Endothelial cell of umbilical vein (primary cell): Measurements from ENCODE around the gene FAM107A. TPM values are rescaled to one million over a fixed set of nuclear protein-coding genes. Genes with fewer than 3 reads are reported as not detected.

Experiments used
- BruUV-seq: library from RNA; stranded (reverse); fragments of 400-500 nt; replicated peaks from 2 replicates; lab custom pipeline; 2021; lab: Mats Ljungman, UMichigan
- CTCF ChIA-PET: fragments of 300-600, 350-600 bp; sonication (Branson Sonifier 250); formaldehyde crosslinking; loops from one replicate; lab custom pipeline; 2021; ENCODE audit warnings: antibody characterized with exemption, inconsistent platforms; lab: Charles Lee
- POLR2A ChIA-PET: fragments of 300-600, 350-600 bp; sonication (Branson Sonifier 250); formaldehyde crosslinking; loops from one replicate; lab custom pipeline; 2021; ENCODE audit warnings: antibody characterized with exemption, inconsistent platforms; lab: Charles Lee
- DNase-seq: peaks from one replicate; pipeline ENCODE4 v3.0.0-alpha.2; 2011; ENCODE audit warnings: low read depth, low spot score
- FAIRE-seq: peaks from 2 replicates; lab custom pipeline; 2011; peaks lifted over from hg19 to GRCh38; lab: Jason Lieb, UNC
- H2AFZ ChIP-seq: 2 replicates; pipeline ENCODE4 v1.6.0; 2012; ENCODE audit warnings: low read depth, low read length, control low read depth, inconsistent platforms
- H3K27ac ChIP-seq: 2 replicates; pipeline ENCODE4 v1.5.1; 2011; ENCODE audit warnings: low read depth, mild to moderate bottlenecking, control low read depth, low read length, moderate library complexity; ENCODE audit not compliant: insufficient read depth
- H3K27me3 ChIP-seq, 2 experiments: 2 replicates each; pipeline versions ENCODE4 v1.6.0 to v1.6.1; 2011; ENCODE audit warnings: low read length in 2 of 2, mixed read lengths in 1 of 2; ENCODE audit not compliant: control insufficient read depth in 2 of 2, insufficient read depth in 2 of 2
- H3K36me3 ChIP-seq, 2 experiments: 2 replicates in 1 of 2; 3 replicates in 1 of 2; pipeline ENCODE4 v1.5.1; 2011; ENCODE audit warnings: low read length in 2 of 2, mild to moderate bottlenecking in 1 of 2, moderate library complexity in 1 of 2; ENCODE audit not compliant: control insufficient read depth in 2 of 2, insufficient read depth in 2 of 2; ENCODE audit errors: extremely low read depth in 1 of 2
- H3K4me1 ChIP-seq: 3 replicates; pipeline ENCODE4 v1.5.1; 2011; ENCODE audit warnings: mild to moderate bottlenecking, low read length; ENCODE audit not compliant: control insufficient read depth, insufficient read depth; ENCODE audit errors: extremely low read depth
- H3K4me2 ChIP-seq: 2 replicates; pipeline ENCODE4 v1.6.1; 2011; ENCODE audit warnings: low read length, control low read depth, mixed read lengths; ENCODE audit not compliant: insufficient read depth
- H3K4me3 ChIP-seq, 3 experiments: fragments of 200-600 bp in 1 of 3; sonication (generic), shearing (Covaris generic) in 1 of 3; replicated peaks in 1 of 3; 2 replicates each; pipeline ENCODE4 v1.5.1; 2011 to 2016; ENCODE audit warnings: control low read depth in 3 of 3, low read length in 3 of 3, mild to moderate bottlenecking in 2 of 3, inconsistent platforms in 1 of 3, low read depth in 1 of 3, moderate library complexity in 1 of 3; ENCODE audit not compliant: insufficient read depth in 1 of 3
- H3K79me2 ChIP-seq: 2 replicates; pipeline ENCODE4 v1.6.0; 2012; ENCODE audit warnings: low read length, inconsistent platforms; ENCODE audit not compliant: control insufficient read depth, insufficient read depth
- H3K9ac ChIP-seq: replicated peaks from 2 replicates; pipeline ENCODE3; 2011; ENCODE audit warnings: low read length, control low read depth; ENCODE audit not compliant: insufficient read depth; ENCODE audit errors: extremely low read depth
- H3K9me1 ChIP-seq: replicated peaks from 3 replicates; pipeline ENCODE4 v1.6.0; 2011; ENCODE audit warnings: mild to moderate bottlenecking, low read length; ENCODE audit not compliant: control insufficient read depth, insufficient read depth; ENCODE audit errors: extremely low read depth
- H3K9me3 ChIP-seq: replicated peaks from 2 replicates; pipeline ENCODE4 v1.5.1; 2012; ENCODE audit warnings: low read length, inconsistent platforms; ENCODE audit not compliant: control insufficient read depth, insufficient read depth
- H4K20me1 ChIP-seq: replicated peaks from 2 replicates; pipeline ENCODE3; 2011; ENCODE audit warnings: mild to moderate bottlenecking, low read length; ENCODE audit not compliant: control insufficient read depth, insufficient read depth; ENCODE audit errors: extremely low read depth
- CTCF ChIP-seq, 2 donors: IDR thresholded peaks; 1 replicate in 1 of 2; 2 replicates in 1 of 2; pipeline ENCODE4 v1.5.1; 2011; ENCODE audit warnings: low read length in 2 of 2, mild to moderate bottlenecking in 2 of 2, moderate library complexity in 2 of 2, control low read depth in 1 of 2, inconsistent platforms in 1 of 2, low read depth in 1 of 2; ENCODE audit not compliant: insufficient read depth in 1 of 2; ENCODE audit errors: extremely low read depth in 1 of 2
- FOS ChIP-seq: IDR thresholded peaks from 2 replicates; pipeline ENCODE4 v1.6.1; 2011; ENCODE audit warnings: mild to moderate bottlenecking, low read length, moderate library complexity, borderline replicate concordance; ENCODE audit not compliant: insufficient read depth
- GATA2 ChIP-seq: IDR thresholded peaks from 2 replicates; pipeline ENCODE4 v1.7.0; 2011; ENCODE audit warnings: low read depth, mild to moderate bottlenecking, moderate library complexity, mixed read lengths, low read length; ENCODE audit not compliant: insufficient read length, insufficient read depth
- JUN ChIP-seq: IDR thresholded peaks from 2 replicates; pipeline ENCODE4 v1.6.1; 2011; ENCODE audit warnings: borderline replicate concordance, low read depth; ENCODE audit not compliant: insufficient read length, insufficient read depth
- MYC ChIP-seq: IDR thresholded peaks from one replicate; pipeline ENCODE4 v1.6.1; 2011; ENCODE audit warnings: mild to moderate bottlenecking, low read depth, low read length
- POLR2A ChIP-seq: IDR thresholded peaks from 2 replicates; pipeline ENCODE4 v1.6.1; 2012; ENCODE audit warnings: low read depth, mild to moderate bottlenecking, control low read depth, low read length
- POLR2AphosphoS5 ChIP-seq: IDR thresholded peaks from 2 replicates; pipeline ENCODE4 v1.6.1; 2012; ENCODE audit warnings: low read depth, mild to moderate bottlenecking, control low read depth, low read length, moderate library complexity; ENCODE audit not compliant: insufficient read depth
- dilution Hi-C: fragments of 300-500 bp; cut with MboI; formaldehyde crosslinking; loops from one replicate; pipeline ENCODE4 v1.15.0; 2019; ENCODE audit warnings: low sequenced_read_pairs; ENCODE audit not compliant: extremely low pct_ligation_motif_present
- intact Hi-C: fragments of 100-400 bp; cut with micrococcal nuclease; formaldehyde crosslinking; loops from one replicate; pipeline ENCODE4 v1.10.0; 2022
- polyA plus RNA-seq, 4 experiments: library from polyadenylated mRNA; depleted of rRNA in 3 of 4; stranded (reverse) in 3 of 4; unstranded in 1 of 4; fragments of >200 nt; gene quantifications; 2 replicates each; pipeline versions ENCODE4 v1.2.1 to v1.2.3, GENCODE V29; 2011 to 2012; ENCODE audit warnings: missing spikeins in 1 of 4
- total RNA-seq: library from RNA; stranded (reverse); gene quantifications from 2 replicates; pipeline ENCODE4 v1.2.3, GENCODE V29; 2021

The FAM107A gene
- total and polyA plus RNA-seq, 2 donors (not counting 3 experiments of a cell fraction or from before 2014, with no cell fraction given): 5.7 to 10.7 TPM

GRCh38 chr3:58551636-58552180 lies 25.5 kb downstream of the FAM107A start:
- no peak for FAIRE-seq
- CTCF ChIA-PET: interaction anchor here (0.7 to 0.9 kb wide), 2 partner anchors 9 to 1388 kb away, joined by 3 to 5 read pairs; no protein-coding TSS in a partner anchor
- intact Hi-C loops: no loop called here

More at GRCh38 chr3:58551636-58552180, 25.5 kb downstream of the FAM107A start:
- Histone ChIP-seq H3K9me1 (no peaks in the 10 kb centered on the region), H3K27me3 (no peaks in the 10 kb centered on the region), H2AFZ (no peak overlapping the region), H3K4me1 (no peaks in the 10 kb centered on the region), H3K9me3 (no peaks in the 10 kb centered on the region), H3K36me3 (no peaks in the 10 kb centered on the region), H3K79me2 (no peaks in the 10 kb centered on the region), H3K4me2 (no peak overlapping the region), H3K9ac (no peak overlapping the region), H3K27ac (no peak overlapping the region), H3K4me3 (no peak overlapping the region), H4K20me1 (no peaks in the 10 kb centered on the region)
- no peak for DNase-seq
- dilution Hi-C loops: no loop called here
- no TSS peak for BruUV-seq
- no peak for TF ChIP-seq POLR2A
- no peak for TF ChIP-seq JUN
- TF ChIP-seq MYC: no peak
- TF ChIP-seq GATA2: no peak
- no peak for TF ChIP-seq FOS
- no peak for TF ChIP-seq CTCF (IDR thresholded peaks at IDR 0.05; ENCODE audit: extremely low read depth in 1 of 2, insufficient read depth in 1 of 2, low read depth in 1 of 2, low read length in 2 of 2)
- no peak for TF ChIP-seq POLR2AphosphoS5
- POLR2A ChIA-PET: no interaction called here
